Measurements from ENCODE around the gene ZNF639. TPM values are rescaled to one million over a fixed set of nuclear protein-coding genes. Genes with fewer than 3 reads are reported as not detected.

Gene ZNF639
- total RNA-seq, 1 experiment from 2014 or later, result 60.4 TPM

- BruUV-seq (replicated peaks), result no TSS peak
- Histone ChIP-seq H3K27ac (ENCODE audit: low read length) (no peak overlapping the region), H4K20me1 (ENCODE audit: low read length) (no peaks in the 10 kb centered on the region), H3K4me2 (ENCODE audit: low read length) (no peak overlapping the region), H3K9me2 (replicated peaks; ENCODE audit: low read length) (no peaks in the 10 kb centered on the region), H3K9me3 (ENCODE audit: low read length) (no peaks in the 10 kb centered on the region), H3K79me2 (ENCODE audit: low read length) (no peaks in the 10 kb centered on the region), H3K9ac (ENCODE audit: low read length) (no peak overlapping the region), H3K4me3 (ENCODE audit: low read length) (no peak overlapping the region), H3K27me3 (ENCODE audit: low read length) (no peaks in the 10 kb centered on the region), H3K4me1 (ENCODE audit: insufficient read depth, low read length) (no peaks in the 10 kb centered on the region), H3K36me3 (ENCODE audit: low read depth, low read length) (no peaks in the 10 kb centered on the region), H3F3A (ENCODE audit: low read length, unreplicated experiment) (no peaks in the 10 kb centered on the region), H2AFZ (ENCODE audit: low read length) (no peak overlapping the region)
- DNase-seq, result no peak
- POLR2A ChIA-PET (ENCODE audit: unreplicated experiment), result no interaction called here
- no peak for TF ChIP-seq EZH2phosphoT487 (IDR thresholded peaks at IDR 0.05; ENCODE audit: borderline replicate concordance, low read length)
- no peak for TF ChIP-seq CTCF (conservative IDR thresholded peaks at IDR 0.05; ENCODE audit: low read depth, low read length)
- TF ChIP-seq EZH2 (IDR thresholded peaks at IDR 0.05; ENCODE audit: low read length, unreplicated experiment), result no peak
- CTCF ChIA-PET, result no interaction called here
- ATAC-seq, result no peak
- intact Hi-C loops (cut with micrococcal nuclease), result no loop called here
Measured at GRCh38 chr3:179308001-179308400, 14.8 kb upstream of the ZNF639 start.

- Histone ChIP-seq H3F3A (ENCODE audit: low read length, unreplicated experiment) (no peaks in the 10 kb centered on the region), H3K9me3 (ENCODE audit: low read length) (no peaks in the 10 kb centered on the region), H3K9ac (ENCODE audit: low read length) (no peak overlapping the region), H3K36me3 (ENCODE audit: low read depth, low read length) (no peaks in the 10 kb centered on the region), H3K4me1 (ENCODE audit: insufficient read depth, low read length) (no peaks in the 10 kb centered on the region), H3K4me2 (ENCODE audit: low read length) (no peak overlapping the region), H3K79me2 (ENCODE audit: low read length) (no peaks in the 10 kb centered on the region), H3K27me3 (ENCODE audit: low read length) (no peaks in the 10 kb centered on the region), H3K27ac (ENCODE audit: low read length) (no peak overlapping the region), H3K9me2 (replicated peaks; ENCODE audit: low read length) (no peaks in the 10 kb centered on the region), H2AFZ (ENCODE audit: low read length) (no peak overlapping the region), H4K20me1 (ENCODE audit: low read length) (no peaks in the 10 kb centered on the region), H3K4me3 (ENCODE audit: low read length) (no peak overlapping the region)
- ATAC-seq (no peak), DNase-seq (no peak)
- no TSS peak for BruUV-seq (replicated peaks)
- ChIA-PET POLR2A (ENCODE audit: unreplicated experiment) (no interaction called here), CTCF (no interaction called here)
- no peak for TF ChIP-seq CTCF (conservative IDR thresholded peaks at IDR 0.05; ENCODE audit: low read depth, low read length)
- no peak for TF ChIP-seq EZH2phosphoT487 (IDR thresholded peaks at IDR 0.05; ENCODE audit: borderline replicate concordance, low read length)
- TF ChIP-seq EZH2 (IDR thresholded peaks at IDR 0.05; ENCODE audit: low read length, unreplicated experiment), result no peak
- intact Hi-C loops (cut with micrococcal nuclease), result no loop called here
Measured at GRCh38 chr3:179309225-179310078, 13.4 kb upstream of the ZNF639 start.

- POLR2A ChIA-PET (ENCODE audit: unreplicated experiment), result interaction anchor here (0.6 kb wide), 1 partner anchor 145 kb away, joined by 4 read pairs; no protein-coding TSS in a partner anchor
- peak; percentile 76 for DNase-seq
Measured at GRCh38 chr3:179318876-179319275, 4.0 kb upstream of the ZNF639 start.

More at GRCh38 chr3:179318876-179319275, 4.0 kb upstream of the ZNF639 start:
- no peak for TF ChIP-seq EZH2phosphoT487 (IDR thresholded peaks at IDR 0.05; ENCODE audit: borderline replicate concordance, low read length)
- TF ChIP-seq EZH2 (IDR thresholded peaks at IDR 0.05; ENCODE audit: low read length, unreplicated experiment), result no peak
- no peak for TF ChIP-seq CTCF (conservative IDR thresholded peaks at IDR 0.05; ENCODE audit: low read depth, low read length)
- Histone ChIP-seq H3K27me3 (ENCODE audit: low read length) (no peaks in the 10 kb centered on the region), H4K20me1 (ENCODE audit: low read length) (peaks cover 1% of the 10 kb centered on the region; the same call in 1 of the 2 replicates), H3K79me2 (ENCODE audit: low read length) (peaks cover 13% of the 10 kb centered on the region), H2AFZ (ENCODE audit: low read length) (no peak overlapping the region), H3K4me3 (ENCODE audit: low read length) (no peak overlapping the region), H3K36me3 (ENCODE audit: low read depth, low read length) (no peaks in the 10 kb centered on the region), H3F3A (ENCODE audit: low read length, unreplicated experiment) (no peaks in the 10 kb centered on the region), H3K9me2 (replicated peaks; ENCODE audit: low read length) (no peaks in the 10 kb centered on the region), H3K4me1 (ENCODE audit: insufficient read depth, low read length) (peaks cover 20% of the 10 kb centered on the region; the same call in 1 of the 2 replicates), H3K9ac (ENCODE audit: low read length) (no peak overlapping the region), H3K9me3 (ENCODE audit: low read length) (no peaks in the 10 kb centered on the region), H3K27ac (ENCODE audit: low read length) (no peak overlapping the region), H3K4me2 (ENCODE audit: low read length) (no peak overlapping the region)
- CTCF ChIA-PET, result no interaction called here
- no peak for ATAC-seq
- intact Hi-C loops (cut with micrococcal nuclease), result loop anchor here (5.0 kb wide), 1 partner anchor 57 kb away; no protein-coding TSS in a partner anchor
- no TSS peak for BruUV-seq (replicated peaks)

Data from PC-3 (cell line).